Measurements from ENCODE around the gene CRLF1. TPM values are rescaled to one million over a fixed set of nuclear protein-coding genes. Genes with fewer than 3 reads are reported as not detected.

CRLF1 gene
- total RNA-seq, 2 experiments from 2014 or later: 1.3 TPM; not detected in 1

DNA sequence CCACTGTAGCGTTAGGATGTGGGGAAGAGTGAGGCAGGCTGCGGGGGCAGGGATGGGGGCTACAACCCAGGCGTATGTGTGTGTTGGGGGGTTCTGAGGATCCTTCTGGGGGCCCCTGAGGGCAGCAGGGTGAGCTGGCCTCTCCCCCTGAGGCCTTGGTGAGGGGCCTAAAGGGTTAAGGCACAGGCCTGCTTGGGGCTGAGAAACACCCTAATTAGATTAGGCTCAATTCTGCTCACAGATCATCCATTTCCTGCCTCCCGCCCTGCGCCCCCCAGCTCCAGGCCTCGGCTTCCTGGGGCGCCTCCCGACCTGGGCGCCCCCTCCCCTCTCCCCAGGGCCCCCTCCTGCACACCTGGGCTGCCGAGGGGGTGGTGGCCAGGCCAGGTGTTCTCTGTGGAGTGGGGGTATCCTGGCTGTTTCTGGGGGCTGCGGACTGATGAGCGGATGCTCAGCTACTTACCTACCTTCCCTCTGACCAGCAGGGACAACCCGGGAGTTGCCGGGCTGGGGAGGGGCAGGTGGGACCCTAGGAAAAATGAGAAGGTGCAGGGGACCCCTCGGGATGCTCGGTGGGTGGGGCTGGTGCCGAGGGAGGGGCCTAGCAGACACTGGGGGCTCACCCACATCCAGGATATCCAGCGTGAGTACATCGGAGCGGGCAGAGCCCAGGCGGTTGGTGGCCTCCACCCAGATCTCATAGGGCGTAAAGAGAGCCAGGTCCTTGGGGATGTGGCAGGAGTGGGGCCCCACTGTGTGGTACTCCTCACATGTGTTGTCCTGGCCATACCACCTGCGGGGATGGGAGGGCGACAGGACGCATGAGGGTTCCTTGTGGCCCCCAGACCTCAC is 8.6 kb downstream of the CRLF1 start:
- H4K20me1 ChIP-seq (ENCODE audit: insufficient read depth, low read length): no peaks in the 10 kb centered on the region
- no peak overlapping the region for H3K4me2 ChIP-seq (ENCODE audit: low read length)
- H3K4me1 ChIP-seq (ENCODE audit: insufficient read depth, low read length, poor library complexity, severe bottlenecking): peaks cover 15% of the 10 kb centered on the region
- intact Hi-C loops (cut with micrococcal nuclease; ENCODE audit: unreplicated experiment): no loop called here
- DNase-seq (ENCODE audit: low spot score): no peak
- no peaks in the 10 kb centered on the region for H3K9me2 ChIP-seq (ENCODE audit: insufficient read depth, low read length)
- no peaks in the 10 kb centered on the region for H3K9me3 ChIP-seq (ENCODE audit: low read length)
- no peak overlapping the region for H2AFZ ChIP-seq (ENCODE audit: low read length)
- no peak overlapping the region for H3K4me3 ChIP-seq (ENCODE audit: low read depth, low read length, poor library complexity, severe bottlenecking)
- no peaks in the 10 kb centered on the region for H3K36me3 ChIP-seq (ENCODE audit: insufficient read depth, low read length)
- CTCF ChIA-PET (ENCODE audit: unreplicated experiment): interaction anchor here (0.6 kb wide), 1 partner anchor 39 kb away, joined by 4 read pairs; no protein-coding TSS in a partner anchor
- H3K79me2 ChIP-seq (ENCODE audit: insufficient read depth, low read depth, low read length): no peaks in the 10 kb centered on the region
- no peak overlapping the region for H3K27ac ChIP-seq (ENCODE audit: low read depth, low read length, poor library complexity, severe bottlenecking)
- POLR2A ChIA-PET: no interaction called here
- TF ChIP-seq, protein P1, sequence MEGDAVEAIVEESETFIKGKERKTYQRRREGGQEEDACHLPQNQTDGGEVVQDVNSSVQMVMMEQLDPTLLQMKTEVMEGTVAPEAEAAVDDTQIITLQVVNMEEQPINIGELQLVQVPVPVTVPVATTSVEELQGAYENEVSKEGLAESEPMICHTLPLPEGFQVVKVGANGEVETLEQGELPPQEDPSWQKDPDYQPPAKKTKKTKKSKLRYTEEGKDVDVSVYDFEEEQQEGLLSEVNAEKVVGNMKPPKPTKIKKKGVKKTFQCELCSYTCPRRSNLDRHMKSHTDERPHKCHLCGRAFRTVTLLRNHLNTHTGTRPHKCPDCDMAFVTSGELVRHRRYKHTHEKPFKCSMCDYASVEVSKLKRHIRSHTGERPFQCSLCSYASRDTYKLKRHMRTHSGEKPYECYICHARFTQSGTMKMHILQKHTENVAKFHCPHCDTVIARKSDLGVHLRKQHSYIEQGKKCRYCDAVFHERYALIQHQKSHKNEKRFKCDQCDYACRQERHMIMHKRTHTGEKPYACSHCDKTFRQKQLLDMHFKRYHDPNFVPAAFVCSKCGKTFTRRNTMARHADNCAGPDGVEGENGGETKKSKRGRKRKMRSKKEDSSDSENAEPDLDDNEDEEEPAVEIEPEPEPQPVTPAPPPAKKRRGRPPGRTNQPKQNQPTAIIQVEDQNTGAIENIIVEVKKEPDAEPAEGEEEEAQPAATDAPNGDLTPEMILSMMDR (conservative IDR thresholded peaks at IDR 0.05; ENCODE audit: low read length): no peak
- no peak for TF ChIP-seq EZH2phosphoT487 (IDR thresholded peaks at IDR 0.05; ENCODE audit: borderline replicate concordance, low read depth, low read length)
- no TSS peak for BruUV-seq (replicated peaks)

DNA sequence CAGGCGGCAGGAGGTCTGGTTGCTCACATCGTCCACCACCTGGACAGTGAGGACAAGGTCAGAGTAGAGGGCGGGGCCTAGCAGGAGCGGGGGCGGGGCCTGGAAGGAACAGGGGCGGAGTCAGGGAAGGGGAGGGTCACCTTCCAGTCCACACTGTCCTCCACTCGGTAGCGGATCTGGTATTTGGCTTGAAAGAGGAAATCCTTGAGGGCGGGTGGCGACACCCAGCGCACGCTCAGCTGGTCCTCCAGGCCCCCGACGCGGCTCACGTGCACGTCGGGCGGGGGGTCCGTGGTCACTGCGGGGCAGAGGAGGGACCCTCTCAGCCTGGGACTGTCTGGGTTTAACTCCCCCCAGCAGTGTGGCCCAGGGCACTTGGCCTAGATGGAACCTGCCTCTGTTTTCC is 9.8 kb downstream of the CRLF1 start:
- BruUV-seq (replicated peaks): no TSS peak
- no peaks in the 10 kb centered on the region for H3K79me2 ChIP-seq (ENCODE audit: insufficient read depth, low read depth, low read length)
- ChIA-PET POLR2A (no interaction called here), CTCF (ENCODE audit: unreplicated experiment) (no interaction called here)
- H3K4me3 ChIP-seq (ENCODE audit: low read depth, low read length, poor library complexity, severe bottlenecking): no peak overlapping the region
- H3K9me3 ChIP-seq (ENCODE audit: low read length): no peaks in the 10 kb centered on the region
- intact Hi-C loops (cut with micrococcal nuclease; ENCODE audit: unreplicated experiment): no loop called here
- no peaks in the 10 kb centered on the region for H3K9me2 ChIP-seq (ENCODE audit: insufficient read depth, low read length)
- H3K27ac ChIP-seq (ENCODE audit: low read depth, low read length, poor library complexity, severe bottlenecking): no peak overlapping the region
- H3K36me3 ChIP-seq (ENCODE audit: insufficient read depth, low read length): peaks cover 6% of the 10 kb centered on the region; the same call in 1 of the 2 replicates
- DNase-seq (ENCODE audit: low spot score): no peak
- TF ChIP-seq EZH2phosphoT487 (IDR thresholded peaks at IDR 0.05; ENCODE audit: borderline replicate concordance, low read depth, low read length): no peak
- TF ChIP-seq, protein P1 (conservative IDR thresholded peaks at IDR 0.05; ENCODE audit: low read length): no peak
- no peak overlapping the region for H3K4me2 ChIP-seq (ENCODE audit: low read length)
- peaks cover 17% of the 10 kb centered on the region for H3K4me1 ChIP-seq (ENCODE audit: insufficient read depth, low read length, poor library complexity, severe bottlenecking)
- H2AFZ ChIP-seq (ENCODE audit: low read length): no peak overlapping the region
- H4K20me1 ChIP-seq (ENCODE audit: insufficient read depth, low read length): no peaks in the 10 kb centered on the region

DNA sequence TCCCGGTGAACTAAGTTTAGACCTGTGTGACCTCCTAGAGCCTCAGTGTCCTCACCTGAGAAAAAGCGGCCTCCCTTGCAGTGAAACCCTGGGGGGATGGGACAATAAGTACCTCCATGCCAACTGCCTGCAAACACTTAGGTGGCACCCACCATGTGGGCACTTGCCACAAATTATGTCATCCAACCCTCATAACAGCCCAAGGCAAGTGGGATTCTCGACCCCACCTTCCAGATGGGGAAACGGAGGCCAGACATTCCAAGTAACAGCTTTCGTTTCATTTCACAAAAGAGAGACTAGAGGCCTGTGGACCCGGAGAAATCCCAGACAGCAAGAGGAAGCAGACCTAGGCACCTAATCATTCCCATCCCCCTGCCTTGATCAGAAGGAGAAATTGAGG is 11.1 kb downstream of the CRLF1 start:
- intact Hi-C loops (cut with micrococcal nuclease; ENCODE audit: unreplicated experiment): loop anchor here (2.0 kb wide), 1 partner anchor 77 kb away; no protein-coding TSS in a partner anchor
- Histone ChIP-seq H3K79me2 (ENCODE audit: insufficient read depth, low read depth, low read length) (0 out of 2 replicates have a peak, but pooled peaks cover under 1% of the 10 kb centered on the region), H3K4me3 (ENCODE audit: low read depth, low read length, poor library complexity, severe bottlenecking) (no peak overlapping the region), H3K36me3 (ENCODE audit: insufficient read depth, low read length) (peaks cover 15% of the 10 kb centered on the region; the same call in 1 of the 2 replicates), H2AFZ (ENCODE audit: low read length) (no peak overlapping the region), H3K9me2 (ENCODE audit: insufficient read depth, low read length) (no peaks in the 10 kb centered on the region), H3K9me3 (ENCODE audit: low read length) (no peaks in the 10 kb centered on the region), H3K27ac (ENCODE audit: low read depth, low read length, poor library complexity, severe bottlenecking) (no peak overlapping the region), H3K4me1 (ENCODE audit: insufficient read depth, low read length, poor library complexity, severe bottlenecking) (peaks cover 21% of the 10 kb centered on the region), H4K20me1 (ENCODE audit: insufficient read depth, low read length) (no peaks in the 10 kb centered on the region), H3K4me2 (ENCODE audit: low read length) (no peak overlapping the region)
- TF ChIP-seq, protein P1 (conservative IDR thresholded peaks at IDR 0.05; ENCODE audit: low read length): no peak
- TF ChIP-seq EZH2phosphoT487 (IDR thresholded peaks at IDR 0.05; ENCODE audit: borderline replicate concordance, low read depth, low read length): no peak
- no TSS peak for BruUV-seq (replicated peaks)
- no peak for DNase-seq (ENCODE audit: low spot score)
- ChIA-PET POLR2A (no interaction called here), CTCF (ENCODE audit: unreplicated experiment) (no interaction called here)
